PFSK-1 (cell line): ENCODE data around the gene DLX2.

Source experiments
- FOXP2 ChIP-seq: optimal IDR thresholded peaks from 2 replicates; pipeline ENCODE3; 2011; ENCODE audit warnings: borderline replicate concordance, control low read depth, inconsistent platforms; ENCODE audit not compliant: insufficient read depth; ENCODE audit errors: extremely low read length, extremely low read depth
- POLR2AphosphoS5 ChIP-seq: IDR thresholded peaks from 2 replicates; pipeline ENCODE4 v1.6.1; 2012; ENCODE audit warnings: low read depth, mild to moderate bottlenecking, control low read depth, low read length, moderate library complexity
- SIN3A ChIP-seq: IDR thresholded peaks from 2 replicates; pipeline ENCODE4 v1.6.1; 2012; ENCODE audit warnings: mild to moderate bottlenecking, low read length, moderate library complexity, borderline replicate concordance; ENCODE audit not compliant: insufficient read depth
- TAF1 ChIP-seq: IDR thresholded peaks from 2 replicates; pipeline ENCODE4 v1.6.1; 2012; ENCODE audit warnings: low read length, control low read depth, borderline replicate concordance; ENCODE audit not compliant: insufficient read depth
- TF ChIP-seq, protein P1 (sequence below), 2 experiments: IDR thresholded peaks; 2 replicates each; pipeline versions ENCODE4 v1.6.1 to v1.8.0; 2011 to 2012; ENCODE audit warnings: low read depth in 2 of 2, low read length in 2 of 2, control low read depth in 1 of 2, inconsistent platforms in 1 of 2, mild to moderate bottlenecking in 1 of 2, moderate library complexity in 1 of 2; ENCODE audit not compliant: insufficient read depth in 1 of 2

The DLX2 gene

GRCh38 chr2:172072706-172073105 lies 30.0 kb downstream of the DLX2 start:
- TF ChIP-seq, protein P1, sequence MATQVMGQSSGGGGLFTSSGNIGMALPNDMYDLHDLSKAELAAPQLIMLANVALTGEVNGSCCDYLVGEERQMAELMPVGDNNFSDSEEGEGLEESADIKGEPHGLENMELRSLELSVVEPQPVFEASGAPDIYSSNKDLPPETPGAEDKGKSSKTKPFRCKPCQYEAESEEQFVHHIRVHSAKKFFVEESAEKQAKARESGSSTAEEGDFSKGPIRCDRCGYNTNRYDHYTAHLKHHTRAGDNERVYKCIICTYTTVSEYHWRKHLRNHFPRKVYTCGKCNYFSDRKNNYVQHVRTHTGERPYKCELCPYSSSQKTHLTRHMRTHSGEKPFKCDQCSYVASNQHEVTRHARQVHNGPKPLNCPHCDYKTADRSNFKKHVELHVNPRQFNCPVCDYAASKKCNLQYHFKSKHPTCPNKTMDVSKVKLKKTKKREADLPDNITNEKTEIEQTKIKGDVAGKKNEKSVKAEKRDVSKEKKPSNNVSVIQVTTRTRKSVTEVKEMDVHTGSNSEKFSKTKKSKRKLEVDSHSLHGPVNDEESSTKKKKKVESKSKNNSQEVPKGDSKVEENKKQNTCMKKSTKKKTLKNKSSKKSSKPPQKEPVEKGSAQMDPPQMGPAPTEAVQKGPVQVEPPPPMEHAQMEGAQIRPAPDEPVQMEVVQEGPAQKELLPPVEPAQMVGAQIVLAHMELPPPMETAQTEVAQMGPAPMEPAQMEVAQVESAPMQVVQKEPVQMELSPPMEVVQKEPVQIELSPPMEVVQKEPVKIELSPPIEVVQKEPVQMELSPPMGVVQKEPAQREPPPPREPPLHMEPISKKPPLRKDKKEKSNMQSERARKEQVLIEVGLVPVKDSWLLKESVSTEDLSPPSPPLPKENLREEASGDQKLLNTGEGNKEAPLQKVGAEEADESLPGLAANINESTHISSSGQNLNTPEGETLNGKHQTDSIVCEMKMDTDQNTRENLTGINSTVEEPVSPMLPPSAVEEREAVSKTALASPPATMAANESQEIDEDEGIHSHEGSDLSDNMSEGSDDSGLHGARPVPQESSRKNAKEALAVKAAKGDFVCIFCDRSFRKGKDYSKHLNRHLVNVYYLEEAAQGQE (IDR thresholded peaks at IDR 0.05; ENCODE audit: insufficient read depth in 1 of 2, low read depth in 2 of 2, low read length in 2 of 2) = no peak
- TF ChIP-seq SIN3A (no peak), POLR2AphosphoS5 (no peak), FOXP2 (no peak), TAF1 (no peak)

DNA sequence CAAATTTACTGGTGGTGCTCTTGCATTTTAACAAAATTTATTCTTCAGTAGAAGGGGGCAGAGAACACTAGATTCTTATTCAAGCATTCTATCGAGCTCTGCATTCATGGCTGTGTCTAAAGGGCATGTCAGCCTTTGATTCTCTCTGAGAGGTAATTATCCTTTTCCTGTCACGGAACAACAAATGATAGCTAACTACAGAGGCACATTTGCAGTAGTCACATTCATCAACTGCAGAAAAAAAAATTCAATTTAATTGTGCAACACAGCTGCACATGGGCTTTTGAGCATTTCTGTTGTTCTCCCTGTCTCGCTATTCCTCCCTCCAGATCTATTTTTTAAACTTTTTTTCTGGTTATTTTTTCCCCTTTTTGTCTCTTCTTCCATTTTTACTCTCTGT lies 30.4 kb downstream of the DLX2 start:
- TF ChIP-seq SIN3A (no peak), POLR2AphosphoS5 (no peak), FOXP2 (no peak), TAF1 (no peak)
- TF ChIP-seq, protein P1 (IDR thresholded peaks at IDR 0.05; ENCODE audit: insufficient read depth in 1 of 2, low read depth in 2 of 2, low read length in 2 of 2) = no peak

DNA sequence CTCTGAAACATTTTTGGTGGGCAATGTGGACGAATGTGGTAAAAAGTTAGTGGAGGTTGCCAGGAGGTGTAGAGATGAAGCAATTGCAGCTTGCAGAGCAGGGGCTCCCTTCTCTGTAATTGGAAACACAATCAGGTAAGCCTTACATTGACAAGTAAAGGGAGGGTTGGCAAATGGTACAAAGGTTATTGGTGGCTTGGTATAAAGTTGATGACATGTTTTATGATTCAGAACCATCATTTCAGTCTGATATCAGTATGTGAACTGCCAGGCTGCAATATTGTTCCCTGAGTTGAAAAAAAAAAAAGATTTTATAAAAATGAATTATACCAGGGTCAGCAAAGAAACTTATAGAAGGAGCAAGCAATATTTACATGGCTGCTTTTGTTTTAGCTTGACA lies 31.8 kb downstream of the DLX2 start:
- TF ChIP-seq POLR2AphosphoS5 (no peak), TAF1 (no peak), FOXP2 (no peak), SIN3A (no peak)
- TF ChIP-seq, protein P1 (IDR thresholded peaks at IDR 0.05; ENCODE audit: insufficient read depth in 1 of 2, low read depth in 2 of 2, low read length in 2 of 2) = no peak

DNA sequence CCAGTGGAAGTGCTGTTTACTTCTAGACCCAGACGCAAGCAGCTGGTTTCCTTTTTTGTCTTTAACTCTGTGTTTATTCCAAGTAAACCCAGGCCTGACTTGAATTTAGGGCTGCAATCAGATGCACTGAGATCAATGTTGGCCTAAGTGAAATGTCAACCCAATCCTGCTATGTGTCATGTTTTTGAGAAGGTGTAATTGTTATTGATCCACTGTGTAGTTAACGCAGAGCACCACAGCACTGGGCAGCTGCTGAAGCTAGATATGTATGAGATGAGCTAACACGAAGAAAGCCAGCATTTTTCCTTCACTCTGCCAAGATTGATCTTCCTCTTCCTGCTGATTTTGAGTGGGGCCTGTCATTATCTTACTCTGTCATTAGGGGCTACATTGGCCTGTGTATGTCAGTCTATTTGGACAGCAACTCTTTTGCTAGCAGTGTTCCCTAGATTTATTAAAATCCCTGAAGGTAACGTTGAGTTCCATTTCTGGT lies 36.3 kb downstream of the DLX2 start:
- no peak for TF ChIP-seq FOXP2
- TF ChIP-seq, protein P1 (IDR thresholded peaks at IDR 0.05; ENCODE audit: insufficient read depth in 1 of 2, low read depth in 2 of 2, low read length in 2 of 2) = peak in 1 of 2 experiments; percentile 41; a peak in 1 of 4 replicates

- TF ChIP-seq, protein P1 (IDR thresholded peaks at IDR 0.05; ENCODE audit: insufficient read depth in 1 of 2, low read depth in 2 of 2, low read length in 2 of 2) = no peak
- no peak for TF ChIP-seq TAF1
- TF ChIP-seq FOXP2 = no peak
- TF ChIP-seq POLR2AphosphoS5 = no peak
- TF ChIP-seq SIN3A = no peak
Measured at GRCh38 chr2:172065111-172065510, 37.6 kb downstream of the DLX2 start.
